Measurements from ENCODE around the gene CDKN1B.

- TF ChIP-seq SUZ12 (IDR thresholded peaks at IDR 0.05; ENCODE audit: extremely low read depth, insufficient read depth, insufficient read length) (no peak), ZNF274 (IDR thresholded peaks at IDR 0.05; ENCODE audit: low read depth, low read length) (no peak)
Observed at GRCh38 chr12:12755923-12756322, 38.8 kb downstream of the CDKN1B start.

All from NT2/D1 (cell line).